HK-2 (cell line): ENCODE data around the gene LEMD1.
A peak's percentile ranks its signal among the peaks of the same experiment; 100 is the strongest.
"Not testable (repeated sequence)": the region's sequence is repeated elsewhere in the genome, so short reads cannot be mapped to it uniquely, and the experiment has no call there.

Source experiments
- DNase-seq: peaks from one replicate; pipeline ENCODE4 v3.0.0-alpha.2; 2018; ENCODE audit not compliant: unreplicated experiment

LEMD1 gene

DNA sequence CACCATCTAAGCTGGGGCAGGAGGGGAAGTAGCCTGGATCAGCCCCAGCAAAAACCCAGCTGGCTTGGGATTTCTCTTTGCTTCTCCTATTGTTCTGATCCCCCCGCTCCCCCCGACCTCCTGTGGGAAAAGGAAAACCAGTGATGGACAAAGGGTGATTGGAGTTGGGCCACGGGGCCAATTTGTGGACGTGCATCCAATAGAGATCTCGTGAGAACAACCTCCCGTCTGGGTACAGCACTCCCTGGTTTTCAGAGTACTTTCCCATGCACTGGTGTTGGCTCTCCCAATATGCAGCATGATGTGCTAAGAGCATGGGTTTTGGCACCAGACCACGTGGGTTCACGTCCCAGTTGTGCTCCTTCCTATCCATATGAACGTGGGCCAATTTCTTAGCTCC, 25.0 kb upstream of the LEMD1 start:
- DNase-seq, result no peak

DNA sequence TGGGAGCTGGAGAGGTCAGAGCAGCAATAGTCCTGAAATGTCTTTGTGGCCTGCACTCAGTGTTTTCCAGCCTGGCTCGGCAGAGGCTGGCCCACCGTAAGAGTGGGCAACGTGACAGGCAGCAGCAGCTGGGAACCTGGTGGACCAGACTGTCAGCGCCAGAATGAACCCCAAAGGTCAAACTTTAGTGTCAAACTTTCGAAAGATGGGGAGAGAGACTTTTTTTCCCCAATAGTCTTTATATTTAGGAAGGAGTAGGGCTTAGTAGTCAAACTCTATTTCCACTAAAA, 23.7 kb upstream of the LEMD1 start:
- no peak for DNase-seq

DNA sequence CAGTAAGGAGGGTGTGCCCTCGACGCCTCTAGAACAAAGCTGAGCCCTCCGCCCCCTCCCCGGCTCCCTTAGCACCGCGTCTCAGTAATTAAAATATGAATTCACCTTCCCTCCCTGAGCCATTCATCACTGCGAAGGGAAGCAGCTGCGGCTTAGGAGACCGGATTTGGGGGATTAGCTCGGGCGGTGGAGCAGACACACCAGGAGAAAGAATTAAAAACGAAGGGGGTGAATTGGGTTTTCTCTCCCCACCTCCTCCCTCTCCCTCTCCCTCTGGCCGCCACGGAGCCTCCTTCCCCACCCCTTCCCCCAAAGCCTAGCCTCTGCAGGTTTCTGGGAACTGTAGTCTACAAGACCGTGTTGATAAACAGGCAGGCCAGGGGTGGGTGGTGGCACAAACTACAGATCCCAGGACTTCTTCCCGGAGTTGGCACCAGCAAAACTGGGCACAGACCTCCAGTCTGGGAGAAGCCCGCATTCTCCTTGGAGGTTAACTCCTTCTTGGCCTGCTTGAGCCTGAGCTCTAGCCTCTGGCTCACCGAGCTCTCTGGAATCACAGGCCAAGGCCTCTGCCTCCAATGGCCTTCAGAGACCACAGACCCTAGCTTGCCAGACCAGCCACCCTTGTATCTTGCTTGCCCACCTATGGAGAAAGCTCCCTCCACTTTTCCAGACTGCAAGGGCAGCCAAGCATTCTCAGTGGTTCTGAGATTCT, 23.2 kb upstream of the LEMD1 start:
- no peak for DNase-seq

DNA sequence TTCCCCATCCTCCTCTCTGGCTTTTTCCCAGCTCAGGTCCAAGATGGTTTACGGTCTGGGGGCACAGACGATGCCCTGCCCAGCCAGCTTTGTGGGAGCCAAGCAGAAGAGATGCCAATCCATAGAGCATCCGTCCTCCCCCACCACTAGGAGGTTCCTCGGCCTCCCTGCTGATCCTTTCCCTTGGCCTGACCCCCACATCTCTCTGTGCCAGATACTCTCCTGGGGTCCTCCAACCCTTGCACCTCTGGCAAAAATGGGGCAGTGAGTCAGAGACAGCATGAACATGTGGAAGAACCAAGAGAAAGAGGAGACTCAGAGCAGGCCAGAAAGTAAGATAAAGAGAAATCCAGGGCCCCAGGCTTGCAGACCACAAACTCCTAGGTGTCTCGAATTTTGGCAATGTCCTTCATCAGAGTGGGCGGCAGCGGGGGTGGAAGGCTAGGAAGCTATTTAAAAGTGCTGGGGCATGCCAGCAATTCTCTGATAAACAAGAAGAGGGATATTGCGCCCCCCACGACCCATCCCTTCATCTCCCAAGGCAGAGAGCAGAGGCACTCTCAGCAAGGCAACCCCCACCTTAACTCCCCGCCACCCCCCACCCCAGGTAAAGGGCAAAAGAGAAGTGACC, 22.6 kb upstream of the LEMD1 start:
- DNase-seq, result no peak

DNA sequence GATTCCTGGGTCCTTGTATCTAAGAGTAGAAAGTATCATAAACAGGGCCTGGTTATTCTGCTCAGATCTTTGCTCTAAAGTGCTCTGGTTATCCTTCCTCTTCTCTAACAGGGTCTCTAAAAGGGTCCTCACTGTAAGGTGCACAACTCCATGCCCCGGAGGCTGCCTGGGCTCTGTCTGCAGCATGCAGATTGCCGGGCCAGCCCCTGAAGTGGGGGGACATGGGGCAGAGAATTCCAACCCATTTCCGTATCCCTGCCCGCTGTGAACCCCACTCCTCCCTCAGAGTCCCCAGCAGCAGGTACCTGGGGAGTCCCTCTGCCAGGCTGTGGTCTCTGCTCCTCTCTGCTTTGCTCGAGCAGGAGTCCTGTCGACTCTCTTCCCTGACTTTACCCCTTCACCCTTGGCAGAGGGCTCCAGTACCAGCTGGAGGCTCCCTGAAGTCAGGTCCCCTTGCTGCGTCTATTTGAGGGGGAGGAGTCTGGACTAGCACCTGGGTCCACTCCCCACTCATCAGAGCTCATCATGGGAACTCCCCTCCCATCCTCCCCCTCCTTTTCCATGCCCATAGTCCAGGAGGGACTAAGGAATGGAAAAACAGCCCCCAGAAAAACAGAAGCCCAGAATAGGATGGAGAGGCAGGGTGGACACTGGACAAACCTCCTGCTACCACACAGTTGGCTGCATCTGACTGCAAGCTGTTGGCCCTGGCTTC, 21.9 kb upstream of the LEMD1 start:
- DNase-seq, result no peak

DNA sequence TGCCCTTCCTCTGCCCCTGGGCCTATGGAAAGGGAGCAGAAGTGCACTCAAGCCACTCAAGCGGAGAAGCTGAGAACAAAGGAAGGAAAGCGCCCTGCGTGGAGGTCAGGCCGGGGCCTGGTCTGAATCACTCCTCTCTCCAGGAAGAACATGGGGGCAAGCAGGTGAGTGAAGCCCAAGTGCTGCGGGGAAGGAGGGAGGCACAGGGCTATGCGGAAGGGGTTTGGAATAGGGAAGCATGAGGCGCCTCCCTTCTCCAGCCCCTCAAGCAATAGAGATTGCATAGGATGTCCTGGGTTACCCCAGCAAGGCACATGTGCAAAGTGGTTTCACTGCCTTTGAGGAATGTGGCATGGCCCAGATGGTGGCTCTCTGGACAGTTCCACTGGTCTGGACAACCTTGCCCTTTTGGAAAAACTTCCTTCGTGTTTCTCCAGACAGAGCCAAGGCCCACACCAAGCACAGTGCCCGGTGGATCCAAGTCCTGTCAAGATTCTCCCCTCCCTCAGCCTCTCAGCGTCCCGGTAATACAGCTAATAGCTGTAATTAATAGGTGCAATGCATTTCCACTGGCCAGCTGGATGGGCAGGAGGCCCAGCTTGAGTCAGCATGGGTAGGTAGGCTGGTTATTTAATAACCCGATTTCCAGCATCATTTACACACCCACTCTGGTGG, 20.3 kb upstream of the LEMD1 start:
- peak; percentile 79 for DNase-seq

DNA sequence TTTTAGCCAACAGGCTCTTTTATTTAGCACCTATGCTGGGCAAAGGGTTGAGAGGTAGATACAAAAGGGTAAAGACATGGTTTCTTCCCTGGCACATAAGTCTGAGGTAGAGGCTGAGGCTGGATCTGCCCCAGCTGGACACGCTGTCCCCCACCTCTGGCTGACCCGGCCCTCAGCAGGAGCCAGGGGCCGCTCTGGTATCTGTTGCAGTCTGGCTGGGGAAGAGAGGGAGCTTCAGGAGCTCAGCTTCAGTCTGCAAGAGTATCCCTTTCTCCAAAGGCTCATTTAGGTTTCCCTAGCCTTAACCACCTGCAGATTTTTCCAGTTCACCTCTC, 19.8 kb upstream of the LEMD1 start:
- DNase-seq, result no peak

DNA sequence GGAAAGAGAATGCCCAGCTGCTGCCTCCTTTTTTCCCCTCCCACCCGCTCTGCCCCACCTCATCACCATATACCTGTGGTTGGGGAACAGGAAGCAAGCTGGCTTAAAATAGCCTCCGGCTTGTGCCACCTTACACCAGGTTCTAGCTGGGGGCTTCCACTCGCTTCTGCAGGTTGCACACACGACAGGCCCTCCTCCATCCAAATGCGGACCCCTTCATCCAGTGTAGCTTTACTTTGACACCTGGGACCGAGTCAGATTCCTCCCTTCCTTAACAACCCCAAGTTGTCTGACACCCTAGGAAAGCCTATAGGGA, 19.4 kb upstream of the LEMD1 start:
- no peak for DNase-seq

DNA sequence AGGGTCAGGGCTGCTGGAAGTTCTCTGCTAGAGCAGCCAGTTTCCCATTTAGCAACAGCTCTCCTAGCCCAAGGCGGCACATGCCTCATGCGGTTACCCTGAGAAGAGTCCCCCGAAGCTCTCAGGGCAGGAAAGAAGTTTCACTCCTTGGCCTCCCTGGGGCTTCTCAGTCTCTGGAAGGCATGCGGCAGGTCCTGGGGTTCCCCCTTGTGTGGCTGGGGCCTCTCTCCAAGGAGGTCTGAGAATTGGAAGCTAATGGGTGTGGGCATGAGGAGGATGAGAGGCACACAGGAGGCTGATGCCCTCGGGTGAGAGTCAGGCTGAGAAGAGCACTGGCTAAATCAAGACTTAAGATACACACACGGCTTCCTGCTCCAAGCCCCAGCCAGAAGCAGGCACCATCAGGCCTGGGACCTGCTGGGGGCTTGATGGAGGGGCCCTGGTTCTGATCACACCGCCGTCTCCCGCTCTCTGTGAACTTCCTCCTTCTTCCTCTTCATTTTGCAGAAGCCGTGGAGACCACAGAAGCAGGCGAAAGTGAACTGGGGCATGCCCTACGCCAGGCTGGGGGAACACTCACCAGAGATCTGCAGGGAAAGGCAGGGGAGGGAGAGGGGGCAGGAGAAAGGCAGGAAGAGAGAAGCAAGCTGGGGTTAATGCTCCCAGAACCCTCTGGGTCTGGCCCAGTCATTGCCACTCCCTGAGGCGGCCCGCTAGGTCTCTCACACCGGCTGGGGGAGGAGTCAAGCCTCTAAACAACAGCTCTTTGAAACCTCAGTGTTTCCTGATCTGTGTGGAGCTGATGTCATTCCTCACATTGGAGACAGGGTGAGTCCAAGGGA, 18.8 kb upstream of the LEMD1 start:
- peak; percentile 87 for DNase-seq

DNA sequence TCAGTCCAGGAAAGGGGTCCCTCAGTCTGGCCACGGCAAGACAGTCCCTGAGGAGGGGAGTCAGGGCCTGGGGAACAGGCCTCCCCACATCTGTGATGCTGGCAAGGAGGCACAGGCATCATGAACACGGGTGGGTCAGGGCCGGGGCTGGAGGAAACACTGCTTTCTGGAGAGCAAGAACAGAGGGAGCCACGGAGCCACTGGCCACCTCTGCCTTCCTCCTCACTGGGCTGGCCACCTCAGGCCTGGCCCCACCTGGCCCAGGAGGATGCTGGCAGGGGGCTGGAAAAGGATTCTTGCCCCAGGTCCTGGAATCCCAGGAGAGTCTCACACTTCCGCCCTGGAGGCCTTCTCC, 18.2 kb upstream of the LEMD1 start:
- no peak for DNase-seq

DNA sequence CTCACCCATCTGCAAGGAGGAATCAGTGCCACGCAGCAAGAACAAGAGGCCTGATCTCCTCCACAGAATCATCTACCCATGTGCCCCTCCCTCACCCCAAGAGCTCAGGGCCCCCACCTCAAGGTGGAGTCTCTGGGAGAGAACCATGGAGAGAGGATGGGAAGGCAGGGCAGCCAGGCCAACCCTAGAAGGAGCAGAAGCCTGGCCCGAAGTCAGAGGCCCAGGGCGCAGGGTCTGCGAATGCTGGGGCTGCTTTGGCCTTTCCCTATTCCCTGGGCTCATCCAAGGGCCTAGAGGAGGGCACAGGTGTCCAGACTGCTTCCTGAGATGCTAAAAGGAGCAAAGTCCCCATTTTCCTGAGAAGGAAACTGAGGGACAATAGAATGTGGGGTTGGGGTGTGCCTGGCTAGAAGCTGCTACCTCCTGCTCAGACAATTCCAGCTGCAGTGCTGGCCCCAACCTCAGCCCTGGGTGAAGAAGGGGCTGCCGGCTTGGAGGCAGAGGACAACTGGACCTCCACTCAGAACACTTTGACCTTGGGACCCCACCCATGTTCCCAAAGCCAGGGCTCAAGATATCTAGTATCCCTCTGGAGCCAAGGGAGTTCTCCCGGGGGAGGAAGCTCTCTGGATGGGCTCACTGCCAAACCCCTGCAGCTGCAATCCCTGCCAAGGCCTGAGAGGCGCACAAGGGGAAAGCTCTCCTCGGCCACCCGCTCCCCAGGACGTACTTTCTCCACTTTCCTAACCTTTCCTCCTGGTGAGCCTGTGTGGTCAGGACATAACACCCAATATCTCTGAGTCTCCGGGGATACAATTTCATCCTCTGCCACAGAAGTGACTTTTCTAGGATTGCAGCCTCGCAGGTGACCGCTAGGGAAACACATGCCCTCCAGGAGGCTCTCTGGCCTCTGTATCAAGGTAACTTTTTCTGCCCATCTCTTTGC, 16.6 kb upstream of the LEMD1 start:
- DNase-seq, result peak; percentile 67

DNA sequence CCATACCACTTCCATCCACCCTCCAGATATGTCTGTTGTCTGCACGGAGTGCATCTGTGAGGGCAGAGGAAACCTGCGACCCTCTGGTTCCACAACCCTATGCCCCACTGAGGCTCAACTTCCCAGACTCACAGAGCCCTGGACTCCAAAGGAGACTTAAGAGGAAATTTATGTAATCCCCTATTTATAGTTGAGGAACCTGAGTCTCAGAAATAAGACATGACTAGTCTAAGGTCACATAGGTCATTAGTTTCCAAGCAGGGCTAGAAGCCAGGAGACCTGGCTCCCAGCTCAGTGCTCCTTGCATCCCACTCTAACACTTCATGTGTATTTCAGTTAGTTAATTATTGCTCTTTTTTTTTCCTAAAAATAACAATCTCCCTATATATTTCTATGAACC, 15.7 kb upstream of the LEMD1 start:
- no peak for DNase-seq

DNA sequence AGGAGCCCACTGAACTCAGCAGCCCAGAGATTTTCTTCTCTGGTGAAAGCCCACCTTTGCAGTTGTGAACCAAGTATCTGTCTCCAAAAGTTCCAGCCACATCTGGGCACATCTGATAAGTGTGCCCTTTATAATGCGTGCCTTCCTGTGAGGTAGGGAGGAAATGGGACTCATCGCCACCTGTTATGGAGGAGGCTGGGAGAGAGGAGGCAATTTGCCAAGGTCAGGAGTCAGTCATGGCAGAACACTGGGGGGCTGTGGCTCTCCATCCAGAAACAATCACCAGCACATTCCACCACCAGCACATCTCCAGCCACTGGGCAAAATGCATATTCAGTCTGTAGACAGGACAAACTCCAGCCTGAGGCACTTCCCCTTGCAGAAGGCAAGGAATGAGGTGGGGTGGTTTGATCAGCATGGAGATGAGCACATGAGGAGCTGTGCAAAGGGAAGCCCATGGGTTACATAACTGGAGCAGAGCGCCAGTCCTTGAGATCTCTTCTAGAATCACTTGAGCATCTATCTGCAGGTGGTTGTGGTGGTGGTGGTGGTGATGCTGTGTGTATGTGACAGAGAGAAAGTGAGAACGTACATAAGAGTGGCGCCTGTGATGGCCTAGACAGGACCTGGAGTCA, 15.0 kb upstream of the LEMD1 start:
- no peak for DNase-seq

DNA sequence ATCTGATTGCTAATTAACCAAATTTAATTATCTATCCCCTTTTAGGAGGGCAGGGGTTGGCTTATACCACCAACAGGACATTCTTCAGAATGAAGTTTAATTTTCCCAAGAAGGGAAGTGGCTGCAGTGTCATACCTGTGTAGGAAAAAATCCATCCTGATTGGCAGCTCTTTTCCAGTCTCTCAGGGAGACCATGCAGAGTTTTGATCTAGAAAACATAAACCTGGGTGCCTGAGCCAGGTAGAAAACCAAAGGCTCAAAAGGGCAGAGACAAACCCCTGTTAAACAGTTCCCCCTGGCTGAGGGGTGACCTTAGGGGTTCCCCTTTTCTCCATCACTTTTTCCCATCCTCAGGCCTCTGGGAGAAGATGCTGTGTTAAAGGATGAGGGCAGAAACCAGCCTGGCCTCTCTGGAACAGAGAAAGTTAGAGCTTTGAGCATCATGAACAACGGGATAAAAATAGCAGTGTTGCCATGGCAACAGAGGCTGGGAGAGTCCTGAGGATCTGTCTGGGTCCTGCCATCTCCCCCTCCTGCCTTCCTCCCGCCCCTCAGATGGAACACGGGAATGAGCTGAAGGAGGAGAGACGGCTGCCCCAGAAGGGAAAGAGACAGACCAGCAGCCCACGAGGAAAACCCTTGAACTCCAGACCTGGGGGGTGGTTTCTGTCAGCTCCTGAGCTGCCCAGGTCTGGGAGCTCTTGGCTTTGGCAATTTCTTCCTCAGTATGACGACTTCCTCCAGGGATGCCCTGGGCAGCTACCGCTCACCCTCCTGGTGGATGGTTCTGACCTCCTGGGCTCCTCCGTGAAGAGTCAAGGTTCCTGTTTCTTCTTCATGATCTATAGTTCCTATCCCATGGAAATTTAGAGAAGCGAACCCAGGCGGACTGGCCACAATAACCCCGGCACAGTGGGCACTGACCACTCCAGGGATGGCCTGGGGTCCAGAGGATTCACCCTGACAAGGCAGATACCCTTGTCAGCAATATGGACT, 14.0 kb upstream of the LEMD1 start:
- no peak for DNase-seq

DNA sequence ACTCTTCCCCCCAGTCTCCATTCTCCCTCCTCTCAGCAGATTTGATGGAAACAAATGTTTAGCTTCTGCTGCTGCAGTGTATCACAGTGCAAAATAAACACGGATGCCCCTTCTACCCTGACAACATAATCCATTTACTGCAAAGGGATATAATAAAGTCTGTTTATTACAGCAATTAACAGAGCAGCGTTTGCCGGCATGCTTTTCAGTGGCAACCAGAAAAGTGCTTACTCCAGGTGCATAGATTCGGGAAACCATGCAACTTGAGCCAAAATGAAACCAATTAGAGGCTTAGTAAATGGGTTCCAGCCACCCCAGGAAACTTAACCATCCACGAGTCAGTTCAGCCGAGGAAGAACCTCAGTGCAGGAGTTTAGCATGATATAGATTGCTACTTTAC, 12.9 kb upstream of the LEMD1 start:
- DNase-seq, result no peak

DNA sequence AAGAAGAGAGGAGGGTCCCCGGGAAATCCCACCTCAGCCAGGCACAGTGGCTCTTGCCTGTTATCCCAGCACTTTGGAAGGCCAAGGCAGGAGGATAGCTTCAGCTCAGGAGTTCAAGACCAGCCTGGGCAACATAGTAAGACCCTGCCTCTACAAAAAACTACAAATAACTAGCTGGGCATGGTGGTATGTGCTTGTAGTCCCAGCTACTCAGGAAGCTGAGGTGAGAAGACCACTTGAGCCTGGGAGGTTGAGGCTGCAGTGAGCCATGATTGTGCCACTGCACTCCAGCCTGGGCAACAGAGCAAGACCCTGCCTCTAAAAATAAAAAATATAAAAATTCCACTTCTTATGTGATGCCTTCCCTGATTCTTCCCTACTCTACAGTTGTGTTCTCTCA, 10.8 kb upstream of the LEMD1 start:
- DNase-seq, result not testable (repeated sequence)

DNA sequence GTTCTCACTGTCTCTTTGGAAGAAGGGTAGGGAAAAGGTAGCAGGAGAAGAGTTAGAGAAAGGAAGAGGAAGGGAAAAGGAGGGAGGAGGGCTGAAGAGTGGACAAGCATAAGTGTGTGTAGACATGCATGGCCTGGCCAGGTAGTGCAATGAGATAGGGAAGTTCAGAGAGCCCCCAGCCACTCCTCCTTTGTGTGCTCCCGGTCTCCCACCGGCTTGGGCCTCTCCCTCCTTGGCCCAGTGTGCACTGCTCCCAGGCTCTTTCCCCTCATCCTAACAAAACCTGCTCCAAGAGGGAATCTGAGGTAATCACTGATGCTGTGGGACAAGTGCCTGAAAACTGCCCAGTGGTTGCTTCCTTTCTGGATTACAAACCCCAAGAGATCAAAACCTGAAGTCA, 10.3 kb upstream of the LEMD1 start:
- no peak for DNase-seq

DNA sequence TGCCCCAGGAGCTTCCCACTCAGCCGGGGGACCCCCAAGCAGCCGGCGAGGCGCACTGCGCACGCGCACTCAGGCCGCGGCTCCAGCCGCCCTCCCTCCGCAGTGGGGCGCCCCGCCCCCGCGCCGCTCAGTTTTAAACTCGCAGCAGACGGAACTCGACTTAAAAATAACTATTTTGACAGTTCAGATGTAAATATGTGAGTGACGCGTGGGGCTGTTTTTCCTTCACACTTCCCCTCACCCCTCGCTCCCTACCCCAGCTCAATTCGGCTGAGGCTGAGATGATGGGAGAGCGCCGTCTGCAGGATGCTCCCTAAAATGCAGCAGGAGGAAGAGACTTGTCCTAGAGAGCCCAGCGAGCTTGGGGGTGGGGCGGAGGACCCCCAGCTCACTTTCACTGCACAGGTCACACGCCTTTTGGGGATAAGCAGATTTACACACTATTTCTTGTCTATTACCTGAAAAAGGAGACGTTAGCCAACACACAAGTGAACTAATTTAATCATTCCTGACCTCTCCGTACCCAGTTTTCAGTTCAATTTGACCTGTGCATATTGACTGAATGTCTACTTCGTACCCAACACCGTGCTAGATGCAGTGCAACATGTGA, 8.9 kb upstream of the LEMD1 start:
- peak; percentile 40 for DNase-seq
